T follicular helper cell (primary cell): Measurements from ENCODE around the gene ZFAND4.
"Not testable (repeated sequence)": the region's sequence is repeated elsewhere in the genome, so short reads cannot be mapped to it uniquely, and the experiment has no call there.

ENCODE experiments used
- DNase-seq: peaks from one replicate; pipeline ENCODE4 v3.0.0-alpha.2; 2020; ENCODE audit warnings: low read depth
- total RNA-seq, 2 experiments: gene quantifications; one replicate each; lab custom pipeline; 2026; lab: John Stamatoyannopoulos, UW

ZFAND4 gene
- total RNA-seq = 18.1 to 34.3 reads per million in 2 experiments

- DNase-seq = peak; percentile 88
Observed at GRCh38 chr10:45672181-45673073, at the start of gene ZFAND4. Gene ZFAND4, minus strand, starts transcription at chr10:45672772. Its CDS starts 9,047 bp downstream, at chr10:45663725.

GRCh38 chr10:45721503-45721902 lies 48.9 kb upstream of the ZFAND4 start:
- DNase-seq = not testable (repeated sequence)

- not testable (repeated sequence) for DNase-seq
Observed at GRCh38 chr10:45717642-45718041, 45.1 kb upstream of the ZFAND4 start.

- not testable (repeated sequence) for DNase-seq
Observed at GRCh38 chr10:45717053-45717452, 44.5 kb upstream of the ZFAND4 start.

GRCh38 chr10:45711223-45711622 lies 38.7 kb upstream of the ZFAND4 start:
- DNase-seq = not testable (repeated sequence)

- not testable (repeated sequence) for DNase-seq
Observed at GRCh38 chr10:45710200-45710796, 37.7 kb upstream of the ZFAND4 start.

GRCh38 chr10:45678467-45678866 lies 5.9 kb upstream of the ZFAND4 start:
- DNase-seq = not testable (repeated sequence)

GRCh38 chr10:45675388-45675787 lies 2.8 kb upstream of the ZFAND4 start:
- DNase-seq = no peak

- DNase-seq = no peak
Observed at GRCh38 chr10:45673074-45673648, 589 bp upstream of the ZFAND4 start.

- not testable (repeated sequence) for DNase-seq
Observed at GRCh38 chr10:45671300-45671699, 1.3 kb downstream of the ZFAND4 start.

- not testable (repeated sequence) for DNase-seq
Observed at GRCh38 chr10:45669897-45670296, 2.7 kb downstream of the ZFAND4 start.

GRCh38 chr10:45660876-45661411 lies 11.6 kb downstream of the ZFAND4 start:
- DNase-seq = no peak

GRCh38 chr10:45657033-45657926 lies 15.3 kb downstream of the ZFAND4 start:
- no peak for DNase-seq

- no peak for DNase-seq
Observed at GRCh38 chr10:45655219-45655618, 17.4 kb downstream of the ZFAND4 start.

GRCh38 chr10:45654753-45655141 lies 17.8 kb downstream of the ZFAND4 start:
- not testable (repeated sequence) for DNase-seq

GRCh38 chr10:45653454-45653853 lies 19.1 kb downstream of the ZFAND4 start:
- DNase-seq = no peak

GRCh38 chr10:45652511-45652910 lies 20.1 kb downstream of the ZFAND4 start:
- no peak for DNase-seq

GRCh38 chr10:45649296-45649695 lies 23.3 kb downstream of the ZFAND4 start:
- no peak for DNase-seq

GRCh38 chr10:45647118-45647517 lies 25.5 kb downstream of the ZFAND4 start:
- DNase-seq = no peak

GRCh38 chr10:45646384-45647050 lies 26.1 kb downstream of the ZFAND4 start:
- DNase-seq = no peak

- DNase-seq = no peak
Observed at GRCh38 chr10:45644527-45644926, 28.0 kb downstream of the ZFAND4 start.
